GM19467 (cell line): Measurements from ENCODE around the gene BMERB1.

Experiments
- ATAC-seq: cut with Tn5 transposase; IDR thresholded peaks from one replicate; pipeline ENCODE4 v1.9.1; 2021; ENCODE audit warnings: mild to moderate bottlenecking, moderate library complexity; ENCODE audit not compliant: unreplicated experiment

BMERB1 gene

DNA sequence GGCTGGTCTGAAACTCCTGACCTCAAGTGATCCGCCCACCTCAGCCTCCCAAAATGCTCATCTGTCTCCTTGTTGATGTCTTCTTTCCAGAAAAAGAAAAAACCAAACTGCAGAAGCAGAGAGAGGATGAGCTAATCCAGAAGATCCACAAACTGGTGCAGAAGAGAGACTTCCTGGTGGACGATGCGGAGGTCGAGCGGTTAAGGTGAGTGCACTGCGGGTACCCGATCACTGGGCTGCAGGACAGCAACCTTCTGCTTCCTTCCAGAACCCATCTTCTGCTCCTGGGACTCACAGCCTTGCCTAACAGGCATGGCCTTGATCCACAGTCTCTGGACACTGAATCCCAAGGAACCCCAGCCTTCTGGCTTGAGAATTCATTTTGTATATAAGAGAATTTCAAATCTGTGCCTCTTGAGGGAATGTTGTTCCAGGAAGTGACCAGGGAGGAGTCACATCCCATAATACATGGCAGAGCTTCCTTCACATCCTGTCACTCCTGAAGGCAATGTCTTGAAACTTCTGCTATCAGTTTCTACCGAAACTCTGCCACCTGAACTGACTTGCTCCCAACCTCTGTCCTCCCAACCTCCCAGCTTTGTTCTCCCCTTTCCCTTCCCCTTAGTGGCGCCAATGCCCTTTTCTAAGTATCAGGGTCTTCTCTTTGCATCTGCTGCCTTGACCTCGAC lies 146.9 kb downstream of the BMERB1 start:
- no peak for ATAC-seq

DNA sequence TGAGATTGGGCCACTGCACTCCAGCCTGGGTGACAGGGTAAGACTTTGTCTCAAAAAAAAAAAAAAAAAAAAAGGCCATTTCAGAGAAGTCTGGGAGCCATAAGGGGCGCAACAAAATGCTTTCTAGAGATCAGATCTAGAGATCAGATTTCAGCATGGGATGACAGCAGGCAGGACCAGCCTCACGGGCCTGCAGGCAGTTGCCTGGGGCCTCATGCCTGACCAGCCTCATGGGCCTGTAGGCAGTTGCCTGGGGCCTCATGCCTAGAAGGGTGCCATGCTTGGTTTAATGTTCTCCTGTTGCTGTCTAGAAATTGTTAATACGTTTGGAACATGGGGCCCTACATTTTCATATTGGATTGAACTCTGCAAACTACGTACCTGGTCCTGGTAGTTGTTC lies 149.1 kb downstream of the BMERB1 start:
- no peak for ATAC-seq

DNA sequence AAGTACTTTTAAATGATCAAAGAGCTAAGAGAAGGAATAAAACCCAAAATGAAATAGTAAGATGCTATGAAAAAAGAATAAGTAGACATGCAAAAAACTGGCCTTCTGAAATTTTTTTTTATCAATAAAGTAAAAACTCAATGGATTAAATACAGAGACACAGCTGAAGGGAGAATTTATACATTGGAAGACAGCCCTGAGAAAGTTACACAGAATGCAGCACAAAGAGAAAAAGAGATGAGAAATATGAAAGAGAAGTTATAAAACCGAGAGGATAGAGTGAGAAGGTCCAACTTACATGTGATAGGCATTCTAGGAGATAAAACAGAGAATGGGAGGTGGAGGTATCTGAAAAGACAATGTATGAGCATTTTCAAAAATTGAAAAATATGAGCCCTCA lies 151.6 kb downstream of the BMERB1 start:
- no peak for ATAC-seq

DNA sequence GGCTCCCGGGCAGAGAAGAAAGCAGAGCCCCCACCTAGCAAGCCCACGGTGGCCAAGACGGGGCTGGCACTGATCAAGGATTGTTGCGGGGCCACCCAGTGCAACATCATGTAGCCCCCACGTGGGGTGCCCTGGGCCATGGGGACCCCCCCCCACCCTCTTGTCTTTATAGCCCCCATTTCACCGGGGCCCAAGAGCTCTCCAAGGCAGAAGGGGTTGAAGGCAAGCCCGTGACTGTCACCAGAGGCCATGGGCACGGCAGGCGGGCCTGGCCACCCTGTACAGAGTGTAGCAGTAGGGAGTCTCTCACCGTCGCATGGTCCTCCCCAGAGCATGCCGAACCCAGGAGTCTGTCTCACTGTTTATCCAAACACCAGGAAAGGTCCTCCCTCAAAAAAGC lies 152.3 kb downstream of the BMERB1 start:
- ATAC-seq = no peak

DNA sequence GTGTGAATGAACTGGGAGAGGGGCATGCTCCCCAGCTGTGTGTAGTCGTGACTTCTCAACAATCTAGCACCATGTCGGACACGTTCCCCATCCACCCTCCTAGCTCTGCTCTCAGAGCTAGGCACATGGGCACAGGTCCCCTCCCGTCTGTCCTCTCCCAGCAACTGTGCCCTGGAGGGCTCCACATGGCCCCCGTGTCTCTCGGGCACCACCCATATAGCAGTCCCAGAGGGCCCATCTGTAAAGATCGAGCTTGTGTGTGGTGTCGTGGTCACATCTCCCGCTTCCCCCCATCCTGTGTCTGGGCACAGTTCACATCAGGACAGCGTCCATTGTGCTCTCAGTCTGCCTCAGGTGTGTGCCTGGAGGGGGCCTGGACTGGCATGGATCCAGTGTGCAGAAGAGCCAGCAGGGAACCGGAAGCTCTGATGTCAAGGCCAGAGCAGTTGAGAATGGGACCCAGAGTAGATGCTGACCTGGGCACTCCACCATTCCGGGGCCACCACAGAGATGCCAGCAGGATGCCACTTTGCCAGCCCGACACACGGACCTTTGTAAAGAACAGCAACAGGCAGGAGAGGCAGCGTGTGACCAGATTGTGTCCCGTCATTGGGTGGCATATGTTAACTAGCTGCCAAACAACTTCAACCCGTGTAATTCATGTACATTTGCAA lies 152.9 kb downstream of the BMERB1 start:
- no peak for ATAC-seq

DNA sequence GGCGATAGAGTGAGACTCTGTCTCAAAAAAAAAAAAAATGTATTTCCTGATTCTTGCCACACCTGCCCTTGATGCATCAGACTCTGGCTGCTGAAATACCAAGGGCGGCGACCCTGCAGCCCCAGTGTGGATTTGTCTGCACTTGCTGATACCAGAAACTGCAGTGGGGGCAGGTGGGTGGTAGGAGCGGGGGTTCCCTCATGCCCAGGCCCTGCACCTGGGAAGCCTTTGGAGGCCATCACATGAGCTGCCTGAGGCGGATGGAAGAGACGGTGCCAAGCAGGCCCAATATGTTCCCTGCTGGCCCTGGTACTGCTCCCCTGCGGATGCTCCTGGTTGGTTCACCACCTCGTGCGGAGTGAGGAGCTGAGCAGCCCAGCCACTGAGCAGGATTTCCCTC lies 157.9 kb downstream of the BMERB1 start:
- no peak for ATAC-seq

DNA sequence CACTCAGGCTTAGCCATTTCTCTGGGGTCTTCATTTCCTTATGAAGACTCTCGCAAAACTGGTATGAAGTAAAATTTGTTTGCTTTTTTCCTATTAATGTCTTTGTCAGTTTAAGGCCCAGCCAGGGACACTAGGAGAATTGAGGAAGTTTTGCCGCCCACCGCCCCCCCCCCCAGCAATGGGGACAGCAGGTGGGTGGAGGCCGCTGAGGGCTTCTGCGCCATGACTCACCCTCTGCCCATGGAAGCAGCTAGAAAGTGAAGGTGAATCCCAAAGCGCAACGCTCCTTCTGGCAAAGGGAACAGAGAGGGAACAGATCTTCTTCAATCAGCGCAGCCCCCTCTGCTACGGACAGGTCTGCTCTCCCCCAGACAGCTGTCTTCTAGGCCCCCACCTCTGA lies 158.8 kb downstream of the BMERB1 start:
- ATAC-seq = no peak

DNA sequence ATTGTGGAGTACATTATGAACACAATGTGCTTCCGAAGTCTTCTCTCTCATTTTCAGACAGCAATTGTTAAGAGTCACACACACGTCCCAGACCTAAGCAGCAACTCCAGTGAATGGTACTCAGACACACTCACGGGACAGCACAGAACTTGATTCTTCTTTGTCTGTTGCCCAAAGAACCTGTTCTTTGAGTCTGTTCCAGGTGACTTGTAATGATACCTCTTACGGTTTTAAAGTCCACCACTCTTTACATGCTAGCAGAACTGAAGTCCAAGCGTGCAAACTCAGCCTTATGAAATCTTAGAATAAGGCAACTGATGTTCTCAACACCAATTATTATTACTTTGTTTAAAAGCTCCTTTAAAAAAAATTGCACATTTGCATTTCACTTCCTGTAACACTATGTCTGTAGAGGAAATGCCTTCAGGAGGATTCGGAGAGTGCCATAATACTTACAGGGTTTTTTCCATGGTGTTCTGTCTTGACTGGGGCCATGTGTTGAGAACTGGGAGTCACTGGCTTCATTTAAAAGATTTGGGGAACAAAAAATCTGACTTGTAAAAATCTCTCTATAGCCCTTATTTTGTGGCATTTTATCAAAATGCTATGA lies 160.4 kb downstream of the BMERB1 start:
- ATAC-seq = no peak

DNA sequence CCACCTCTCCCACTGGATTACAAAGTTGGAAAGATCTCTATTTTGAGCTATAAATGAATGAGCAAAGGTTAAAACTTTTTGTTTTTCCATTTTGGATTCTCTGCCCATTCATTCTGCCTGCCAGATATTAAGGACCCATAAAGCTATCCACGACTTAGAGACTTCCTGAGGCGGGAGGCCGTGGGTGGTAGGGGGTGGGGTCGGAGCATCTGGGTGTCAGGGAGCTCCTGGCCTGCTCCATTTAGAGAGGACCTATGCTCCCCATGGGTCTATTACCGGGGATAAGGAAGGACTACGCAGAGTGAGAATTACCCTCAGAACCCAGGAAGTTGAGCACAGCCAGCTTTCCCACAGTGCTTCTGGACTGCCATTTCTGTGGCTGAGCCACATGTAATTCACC lies 162.7 kb downstream of the BMERB1 start:
- no peak for ATAC-seq

DNA sequence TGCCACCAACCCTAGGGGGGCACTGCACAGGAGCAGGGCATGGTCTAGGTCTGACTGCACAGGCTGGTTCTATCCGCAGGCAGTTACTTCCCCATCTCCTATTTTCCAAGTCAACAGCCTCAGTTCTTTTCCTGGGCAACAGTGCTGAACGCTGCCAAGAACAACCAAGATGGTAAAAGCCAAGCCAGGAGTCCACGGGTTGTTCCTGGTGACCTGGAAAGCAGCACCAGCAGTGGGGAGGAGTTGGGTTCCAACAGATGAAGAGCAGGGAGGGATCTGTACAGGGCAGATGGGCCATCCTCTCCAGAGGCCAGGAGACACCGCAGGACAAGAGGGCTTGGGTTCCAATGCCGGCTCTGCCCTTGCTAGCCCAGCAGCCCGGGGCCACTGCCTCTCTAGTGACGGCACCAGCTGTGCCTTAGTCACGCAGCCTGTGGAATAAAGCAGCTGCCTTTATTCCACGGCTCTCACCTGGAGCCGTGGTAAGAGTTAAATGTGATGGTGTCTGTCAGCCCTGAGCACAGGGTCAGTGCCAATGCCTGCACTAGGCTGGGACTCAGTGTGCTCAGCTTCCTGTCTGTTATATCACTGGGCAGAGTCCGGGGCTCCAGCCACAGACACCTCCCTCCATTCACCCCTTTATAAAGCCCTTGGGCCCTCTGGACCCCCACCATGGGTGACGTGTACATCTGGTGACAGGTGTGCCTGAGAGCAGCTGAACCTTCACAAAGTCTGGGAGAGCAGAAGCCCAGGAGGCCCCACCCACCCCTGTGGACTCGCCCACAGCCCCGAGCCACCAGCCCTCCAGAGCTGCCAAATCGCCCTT lies 163.6 kb downstream of the BMERB1 start:
- no peak for ATAC-seq

DNA sequence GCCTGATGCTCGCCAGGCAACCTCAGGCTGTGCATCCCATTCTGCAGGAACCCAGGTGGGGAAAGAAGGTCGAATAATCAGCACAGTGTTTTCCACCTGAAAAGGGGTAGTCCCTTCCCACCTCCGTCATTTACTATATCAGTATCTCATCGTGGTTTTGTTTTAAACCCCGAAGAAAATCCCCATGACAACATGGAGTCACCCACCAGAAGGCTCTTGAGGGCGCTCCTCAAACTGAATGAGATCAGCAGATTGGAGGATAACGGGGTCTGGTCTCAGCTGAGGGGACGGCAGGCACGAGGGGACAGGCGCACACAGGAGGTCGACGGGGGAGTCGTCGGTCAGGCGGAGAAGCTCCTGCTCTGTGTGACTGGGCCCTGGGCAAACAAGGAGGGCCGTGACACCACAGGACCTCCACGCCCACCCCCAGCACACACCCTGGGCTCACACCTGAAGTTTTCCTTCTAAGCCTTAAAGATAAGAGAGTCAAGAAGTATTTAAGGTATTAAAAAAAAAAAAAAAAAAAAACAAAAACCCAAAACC lies 164.3 kb downstream of the BMERB1 start:
- no peak for ATAC-seq

DNA sequence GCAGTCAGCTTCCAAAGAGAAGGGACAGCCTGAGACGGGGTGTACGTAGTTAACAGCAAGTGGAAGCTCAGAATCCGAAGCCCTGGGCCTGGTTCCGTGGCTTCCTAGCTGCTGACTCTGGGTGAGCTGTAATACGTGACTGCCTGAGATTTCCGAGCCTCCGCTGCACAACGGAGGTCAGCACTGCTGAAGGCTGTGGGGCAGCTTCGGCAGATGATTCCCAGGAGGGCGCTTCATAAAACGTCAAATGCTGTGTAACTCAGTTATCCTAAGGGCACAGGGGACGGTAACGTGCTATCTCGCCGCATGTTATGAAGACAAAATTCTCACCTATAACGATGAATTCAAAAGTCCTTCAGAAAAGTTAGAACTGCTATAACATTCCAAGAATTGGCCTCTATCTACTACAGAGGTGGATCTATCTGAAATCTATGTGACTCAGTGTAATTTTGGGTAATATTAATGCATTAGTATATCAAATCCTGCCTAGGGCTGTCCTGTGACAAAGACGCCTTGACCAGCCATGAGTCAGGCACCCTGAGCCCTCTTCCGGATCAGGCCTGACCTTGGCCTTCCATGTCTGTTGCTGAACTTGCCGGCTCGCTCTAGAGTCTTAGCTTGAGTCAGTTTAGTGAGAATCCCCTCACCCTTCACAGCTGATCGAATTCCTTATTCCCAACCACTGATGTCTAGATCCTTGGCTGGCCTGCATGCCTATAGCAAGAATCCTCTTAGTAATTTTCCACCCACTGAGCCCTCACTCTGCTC lies 165.1 kb downstream of the BMERB1 start:
- ATAC-seq = no peak

DNA sequence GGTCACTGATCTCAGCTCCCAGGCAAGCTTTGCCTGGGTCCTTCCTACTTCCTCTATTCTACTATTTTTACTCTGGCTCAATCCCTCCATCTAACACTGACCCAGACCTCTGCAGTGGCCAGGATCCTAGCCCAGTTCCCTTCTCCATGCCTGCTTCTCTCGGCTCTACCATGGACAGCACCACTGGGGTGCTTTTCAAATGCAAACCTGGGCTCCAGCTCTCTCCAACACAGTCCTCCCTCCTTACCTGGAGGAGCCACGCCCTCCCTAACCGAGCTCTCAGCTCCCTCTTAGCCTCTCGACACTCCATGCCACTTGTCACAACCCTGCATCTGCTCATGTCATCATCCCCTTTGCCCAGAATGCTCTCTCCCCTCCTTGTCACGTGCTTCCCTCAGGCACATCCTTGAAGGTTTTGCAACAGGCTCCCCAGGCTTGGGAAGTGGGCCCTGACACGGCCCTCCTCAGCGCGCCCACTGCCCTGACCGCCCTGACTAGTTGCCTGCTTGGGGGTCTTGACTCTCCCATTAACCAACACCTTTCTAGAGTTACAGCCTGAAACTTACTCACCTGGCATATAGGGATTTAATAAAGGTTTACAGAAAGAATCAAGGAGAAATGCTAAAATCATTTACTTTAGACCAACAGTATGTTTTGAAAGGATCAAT lies 167.0 kb downstream of the BMERB1 start:
- no peak for ATAC-seq

DNA sequence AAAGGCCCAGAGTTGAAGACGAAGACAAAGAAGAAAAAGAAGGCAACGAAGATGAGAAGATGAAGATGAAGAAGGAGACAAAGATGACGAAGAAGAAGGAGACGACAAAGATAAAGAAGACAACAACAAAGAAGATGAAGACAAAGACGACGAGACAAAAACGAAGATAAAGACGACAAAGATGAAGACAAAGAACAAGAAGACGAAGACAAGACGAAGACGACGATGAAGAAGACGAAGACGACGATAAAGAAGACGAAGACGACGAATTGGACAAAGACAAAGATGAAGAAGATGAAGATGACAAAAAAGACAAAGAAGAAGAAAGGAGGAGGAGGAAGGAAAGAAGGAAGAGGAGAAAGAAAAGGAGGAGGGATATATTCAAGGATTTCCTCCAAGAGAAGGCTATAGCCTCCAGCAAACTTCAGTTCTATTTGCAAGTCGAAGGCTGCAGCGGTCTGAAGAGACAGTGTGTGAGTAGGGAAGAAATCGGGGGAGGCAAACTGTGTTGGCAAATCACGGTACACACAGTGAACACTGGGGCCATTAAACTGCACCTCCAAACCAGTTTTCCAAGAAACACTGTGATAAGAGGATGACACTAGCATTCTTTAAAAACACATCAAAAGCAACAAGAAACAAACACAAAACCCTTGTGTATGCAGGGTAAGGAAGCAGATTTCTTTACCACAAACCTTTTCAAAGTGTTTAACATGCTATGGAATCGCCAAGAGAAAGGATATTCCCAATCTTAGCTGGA lies 168.1 kb downstream of the BMERB1 start:
- ATAC-seq = no peak

DNA sequence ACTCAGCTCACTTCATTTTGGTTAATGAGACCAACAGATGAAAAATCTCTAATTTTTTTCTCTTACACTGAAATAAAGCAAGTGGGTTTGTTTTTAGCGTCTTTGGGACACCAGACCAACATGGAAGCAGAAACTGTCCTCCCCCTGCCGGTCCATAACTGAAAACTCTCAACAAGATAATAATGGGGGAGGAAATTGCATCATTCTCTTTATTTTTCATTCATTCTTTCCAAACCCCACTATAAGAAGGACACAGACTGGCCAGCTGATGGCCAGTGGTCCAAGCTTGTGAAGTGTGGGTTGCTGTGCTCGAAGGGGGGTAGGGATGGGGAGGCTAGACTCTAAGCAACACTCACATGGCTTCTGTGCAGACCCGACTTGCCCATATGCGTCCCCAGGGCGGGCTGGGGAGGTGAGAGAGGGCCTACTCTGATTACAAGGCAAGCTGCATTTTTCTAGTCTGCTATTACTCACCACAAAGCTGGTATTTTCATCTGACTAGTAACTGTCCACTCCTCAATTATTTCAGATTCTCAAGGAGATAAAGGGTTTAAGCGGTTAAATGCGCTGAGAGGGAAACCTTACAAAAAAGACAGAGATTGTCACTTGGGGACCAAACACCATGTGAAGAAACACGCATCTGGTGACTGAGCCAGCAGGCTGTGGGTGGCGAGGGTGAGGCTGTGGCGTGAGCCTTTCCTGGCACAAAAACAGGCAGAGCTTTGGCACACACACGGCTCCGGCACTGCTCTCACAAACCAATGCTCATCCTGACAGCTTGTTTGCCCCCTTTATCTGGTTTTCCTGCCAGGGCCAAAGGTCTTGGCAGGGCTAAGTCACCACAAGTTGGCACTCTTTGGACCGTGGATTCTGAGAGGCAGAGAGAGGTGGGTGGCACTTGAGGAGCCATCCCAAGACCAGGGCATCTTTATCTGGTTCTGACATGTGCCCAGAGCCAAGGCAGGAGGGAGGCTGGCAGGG lies 170.4 kb downstream of the BMERB1 start:
- no peak for ATAC-seq

DNA sequence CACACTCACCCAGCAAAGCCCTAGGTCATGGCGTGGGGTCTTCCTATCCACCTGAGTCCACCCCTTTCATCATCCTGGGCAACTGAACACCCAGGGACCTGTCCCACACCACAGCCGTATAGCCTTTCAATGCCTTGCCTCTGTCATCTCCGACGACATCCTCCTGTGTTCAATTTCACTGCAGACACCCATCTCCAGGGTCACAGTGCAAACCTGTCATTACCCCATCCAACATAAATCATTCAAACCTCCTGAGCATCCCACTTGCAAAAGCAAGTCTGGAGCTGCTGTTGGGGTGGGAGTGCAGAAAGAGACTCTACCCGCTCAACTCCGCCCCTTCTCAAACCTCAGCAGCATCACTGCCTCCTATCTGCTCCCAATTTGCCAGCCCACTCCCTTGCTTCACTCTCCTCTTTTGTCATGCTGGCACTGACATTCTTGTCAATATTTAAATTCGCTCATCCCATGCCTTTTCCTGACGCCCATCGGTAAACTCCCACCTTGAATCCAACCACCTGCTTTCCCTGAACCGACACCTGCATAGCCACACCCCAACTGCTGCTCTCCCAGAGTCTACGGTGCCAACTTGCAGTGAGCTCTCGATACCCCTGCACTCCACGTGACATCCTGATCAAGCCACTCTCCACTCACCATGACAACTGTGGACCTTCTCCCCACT lies 171.6 kb downstream of the BMERB1 start:
- ATAC-seq = no peak

DNA sequence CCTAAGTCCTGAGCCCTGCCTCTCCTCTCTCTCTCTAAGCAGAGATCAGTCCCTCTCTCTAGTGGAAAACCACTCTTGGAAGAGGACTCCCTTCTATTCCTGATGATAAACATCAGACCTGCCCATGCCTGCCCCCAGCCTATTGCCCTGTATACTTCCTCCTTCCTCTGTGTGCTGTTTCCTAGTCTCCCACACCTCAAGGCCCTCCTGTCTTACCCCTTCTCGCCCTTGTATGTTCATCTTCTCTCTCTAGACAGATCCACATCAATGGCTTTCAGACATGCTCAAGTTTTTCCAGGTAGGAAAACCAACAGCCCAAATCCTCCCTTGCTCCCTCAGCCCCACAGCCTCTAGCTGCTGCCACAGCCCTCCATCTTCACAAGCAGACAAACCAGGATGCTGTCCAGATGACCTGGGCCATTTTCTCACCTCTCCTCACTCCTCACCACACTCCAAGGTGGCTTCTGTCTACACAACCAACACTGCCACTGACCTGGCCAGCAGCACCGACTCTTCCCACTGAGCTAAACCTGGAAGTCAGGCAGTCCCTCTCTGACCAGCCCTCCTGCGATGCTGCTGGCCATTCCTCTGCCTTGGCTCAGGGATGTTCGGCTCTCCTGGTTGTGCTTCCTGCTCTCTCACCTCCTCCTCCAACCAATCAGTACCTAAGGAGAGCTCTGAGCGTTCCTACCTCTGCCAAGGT lies 172.3 kb downstream of the BMERB1 start:
- no peak for ATAC-seq
